HG02852 (cell line): ENCODE measurements around the gene PRRX1.

Experiments used
- ATAC-seq: cut with Tn5 transposase; IDR thresholded peaks from one replicate; pipeline ENCODE4 v1.9.1; 2021; ENCODE audit warnings: mild to moderate bottlenecking, moderate library complexity; ENCODE audit not compliant: unreplicated experiment

The PRRX1 gene

GRCh38 chr1:170664093-170664827 lies at the start of gene PRRX1:
Gene PRRX1, plus strand, starts transcription at chr1:170664131. Its CDS starts 88 bp downstream, at chr1:170664219.
- ATAC-seq: no peak

GRCh38 chr1:170617591-170618330 lies 46.2 kb upstream of the PRRX1 start:
- ATAC-seq: no peak

GRCh38 chr1:170618421-170618820 lies 45.5 kb upstream of the PRRX1 start:
- no peak for ATAC-seq

GRCh38 chr1:170619241-170620028 lies 44.5 kb upstream of the PRRX1 start:
- no peak for ATAC-seq

GRCh38 chr1:170620164-170620563 lies 43.8 kb upstream of the PRRX1 start:
- ATAC-seq: no peak

- no peak for ATAC-seq
Measured at GRCh38 chr1:170623171-170623570, 40.8 kb upstream of the PRRX1 start.

- ATAC-seq: no peak
Measured at GRCh38 chr1:170624146-170624545, 39.8 kb upstream of the PRRX1 start.

GRCh38 chr1:170630977-170631376 lies 33.0 kb upstream of the PRRX1 start:
- ATAC-seq: no peak

- no peak for ATAC-seq
Measured at GRCh38 chr1:170634293-170634692, 29.6 kb upstream of the PRRX1 start.

GRCh38 chr1:170634824-170635410 lies 29.0 kb upstream of the PRRX1 start:
- no peak for ATAC-seq

- no peak for ATAC-seq
Measured at GRCh38 chr1:170640581-170640980, 23.4 kb upstream of the PRRX1 start.

GRCh38 chr1:170657275-170657853 lies 6.6 kb upstream of the PRRX1 start:
- peak; percentile 40 for ATAC-seq

- ATAC-seq: no peak
Measured at GRCh38 chr1:170659399-170660035, 4.4 kb upstream of the PRRX1 start.

- ATAC-seq: no peak
Measured at GRCh38 chr1:170660281-170660713, 3.6 kb upstream of the PRRX1 start.

- ATAC-seq: no peak
Measured at GRCh38 chr1:170660871-170661645, 2.9 kb upstream of the PRRX1 start.

- ATAC-seq: no peak
Measured at GRCh38 chr1:170661646-170662411, 2.1 kb upstream of the PRRX1 start.

GRCh38 chr1:170662561-170663403 lies 1.1 kb upstream of the PRRX1 start:
- no peak for ATAC-seq
